ENCODE data around the gene SEMA5A. TPM values are rescaled to one million over a fixed set of nuclear protein-coding genes. Genes with fewer than 3 reads are reported as not detected.

Gene SEMA5A
- polyA plus RNA-seq, 3 donors, result not detected

- no peak overlapping the region for H3K27ac Mint-ChIP-seq
Observed at GRCh38 chr5:9105851-9106250, 440.0 kb downstream of the SEMA5A start.

GRCh38 chr5:9104571-9105339 lies 441.1 kb downstream of the SEMA5A start:
- Mint-ChIP-seq H3K4me3 (no peak overlapping the region), H3K27me3 (ENCODE audit: low read depth in 3 of 3) (no peaks in the 10 kb centered on the region), H3K4me1 (no peaks in the 10 kb centered on the region), H3K27ac (no peak overlapping the region), H3K9me3 (peaks cover 0 to 2% (median 0%) of the 10 kb centered on the region in 7 donors), H3K36me3 (no peaks in the 10 kb centered on the region)
- Histone ChIP-seq H3K4me1 (ENCODE audit: control insufficient read depth in 1 of 2, insufficient read depth in 2 of 2, low read length in 2 of 2) (no peaks in the 10 kb centered on the region), H3K36me3 (replicated peaks in 1 of 2; ENCODE audit: control insufficient read depth in 1 of 2, insufficient read depth in 2 of 2, low read length in 2 of 2) (no peaks in the 10 kb centered on the region), H3K27ac (ENCODE audit: low read depth in 1 of 2, low read length in 2 of 2) (no peak overlapping the region), H3K9me3 (replicated peaks in 1 of 2; ENCODE audit: control insufficient read depth in 1 of 2, insufficient read depth in 1 of 2, low read length in 2 of 2) (no peaks in the 10 kb centered on the region), H3K4me3 (replicated peaks in 1 of 3; ENCODE audit: low read depth in 2 of 3, low read length in 3 of 3) (no peak overlapping the region), H3K79me2 (ENCODE audit: insufficient read depth, low read length) (no peaks in the 10 kb centered on the region), H3K27me3 (ENCODE audit: control insufficient read depth in 2 of 2, insufficient read depth in 2 of 2, low read length in 2 of 2) (no peaks in the 10 kb centered on the region), H4K20me1 (ENCODE audit: insufficient read depth, low read length) (no peaks in the 10 kb centered on the region), H2AFZ (ENCODE audit: insufficient read depth, low read depth, low read length, poor library complexity, severe bottlenecking) (no peak overlapping the region), H3K4me2 (replicated peaks; ENCODE audit: extremely low read depth, low read length, poor library complexity, severe bottlenecking) (no peak overlapping the region), H3K9ac (ENCODE audit: insufficient read depth, low read length, poor library complexity, severe bottlenecking) (no peak overlapping the region)
- DNase-seq, result no peak
- intact Hi-C loops (cut with micrococcal nuclease), result no loop called here
- TF ChIP-seq CTCF (IDR thresholded peaks at IDR 0.05), result no peak
- 71% methylated on average over 1 of the region's 3 CpGs for WGBS (ENCODE audit: insufficient coverage)

More at GRCh38 chr5:9105851-9106250, 440.0 kb downstream of the SEMA5A start:
- Mint-ChIP-seq H3K9me3 (peaks cover 0 to 3% (median 0%) of the 10 kb centered on the region in 7 donors), H3K4me1 (no peaks in the 10 kb centered on the region), H3K36me3 (no peaks in the 10 kb centered on the region), H3K27me3 (ENCODE audit: low read depth in 3 of 3) (no peaks in the 10 kb centered on the region), H3K4me3 (no peak overlapping the region)
- H4K20me1 ChIP-seq (ENCODE audit: insufficient read depth, low read length), result no peaks in the 10 kb centered on the region
- no peaks in the 10 kb centered on the region for H3K36me3 ChIP-seq (replicated peaks in 1 of 2; ENCODE audit: control insufficient read depth in 1 of 2, insufficient read depth in 2 of 2, low read length in 2 of 2)
- no peak overlapping the region for H2AFZ ChIP-seq (ENCODE audit: insufficient read depth, low read depth, low read length, poor library complexity, severe bottlenecking)
- WGBS (ENCODE audit: insufficient coverage), result no CpG with 5 or more reads among the region's 3 CpGs
- H3K4me2 ChIP-seq (replicated peaks; ENCODE audit: extremely low read depth, low read length, poor library complexity, severe bottlenecking), result no peak overlapping the region
- no peak overlapping the region for H3K9ac ChIP-seq (ENCODE audit: insufficient read depth, low read length, poor library complexity, severe bottlenecking)
- intact Hi-C loops (cut with micrococcal nuclease), result no loop called here
- H3K27ac ChIP-seq (ENCODE audit: low read depth in 1 of 2, low read length in 2 of 2), result no peak overlapping the region
- no peak overlapping the region for H3K4me3 ChIP-seq (replicated peaks in 1 of 3; ENCODE audit: low read depth in 2 of 3, low read length in 3 of 3)
- no peaks in the 10 kb centered on the region for H3K9me3 ChIP-seq (replicated peaks in 1 of 2; ENCODE audit: control insufficient read depth in 1 of 2, insufficient read depth in 1 of 2, low read length in 2 of 2)
- TF ChIP-seq CTCF (IDR thresholded peaks at IDR 0.05), result no peak
- no peak for DNase-seq
- no peaks in the 10 kb centered on the region for H3K27me3 ChIP-seq (ENCODE audit: control insufficient read depth in 2 of 2, insufficient read depth in 2 of 2, low read length in 2 of 2)
- H3K4me1 ChIP-seq (ENCODE audit: control insufficient read depth in 1 of 2, insufficient read depth in 2 of 2, low read length in 2 of 2), result no peaks in the 10 kb centered on the region
- no peaks in the 10 kb centered on the region for H3K79me2 ChIP-seq (ENCODE audit: insufficient read depth, low read length)
